ENCODE results near the gene FAIM2.
"Not testable (repeated sequence)": the region's sequence is repeated elsewhere in the genome, so short reads cannot be mapped to it uniquely, and the experiment has no call there.

The FAIM2 gene

DNA sequence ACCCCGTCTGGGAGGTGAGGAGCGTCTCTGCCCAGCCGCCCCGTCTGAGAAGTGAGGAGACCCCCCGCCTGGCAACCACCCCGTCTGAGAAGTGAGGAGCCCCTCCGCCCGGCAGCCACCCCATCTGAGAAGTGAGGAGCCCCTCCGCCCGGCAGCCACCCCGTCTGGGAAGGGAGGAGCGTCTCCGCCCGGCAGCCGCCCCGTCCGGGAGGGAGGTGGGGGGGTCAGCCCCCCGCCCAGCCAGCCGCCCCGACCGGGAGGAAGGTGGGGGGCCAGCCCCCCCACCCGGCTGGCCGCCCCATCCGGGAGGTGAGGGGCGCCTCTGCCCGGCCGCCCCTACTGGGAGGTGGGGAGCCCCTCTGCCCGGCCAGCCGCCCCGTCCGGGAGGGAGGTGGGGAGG lies 42.8 kb downstream of the FAIM2 start:
- DNase-seq (ENCODE audit: low read depth), result not testable (repeated sequence)

DNA sequence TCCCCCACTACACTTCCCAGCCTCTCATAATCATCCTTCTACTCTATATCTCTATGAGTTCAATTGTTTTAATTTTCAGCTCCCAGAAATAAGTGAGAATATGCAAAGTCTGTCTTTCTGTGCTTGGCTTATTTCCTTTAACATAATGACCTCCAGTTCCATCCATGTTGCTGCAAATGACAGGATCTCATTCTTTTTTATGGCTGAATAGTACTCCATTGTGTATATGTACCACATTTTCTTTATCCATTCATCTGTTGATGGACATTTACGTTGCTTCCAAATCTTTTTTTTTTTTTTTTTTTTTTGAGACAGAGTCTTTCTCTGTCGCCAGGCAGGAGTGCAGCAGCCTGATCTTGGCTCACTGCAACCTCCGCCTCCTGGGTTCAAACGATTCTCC lies 47.8 kb downstream of the FAIM2 start:
- not testable (repeated sequence) for DNase-seq (ENCODE audit: low read depth)

DNA sequence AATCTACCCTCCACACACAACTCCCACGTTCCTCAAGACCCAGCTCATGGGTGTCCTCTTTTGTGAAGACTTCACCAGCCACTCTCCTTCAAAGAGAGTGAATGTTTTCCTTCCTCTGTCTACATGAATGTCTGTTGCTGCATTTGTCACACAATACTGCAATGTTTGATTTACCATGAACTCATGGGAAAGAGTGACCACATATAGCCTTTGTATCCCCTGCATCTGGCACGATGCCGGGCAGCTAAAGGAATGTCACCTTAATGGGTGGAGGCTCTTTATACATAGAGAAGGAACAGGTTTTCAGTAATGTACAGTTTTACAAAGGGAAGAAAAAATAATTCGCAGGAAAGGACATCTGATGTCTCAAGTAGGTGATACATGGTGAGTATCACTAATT lies 48.7 kb downstream of the FAIM2 start:
- DNase-seq (ENCODE audit: low read depth), result no peak

DNA sequence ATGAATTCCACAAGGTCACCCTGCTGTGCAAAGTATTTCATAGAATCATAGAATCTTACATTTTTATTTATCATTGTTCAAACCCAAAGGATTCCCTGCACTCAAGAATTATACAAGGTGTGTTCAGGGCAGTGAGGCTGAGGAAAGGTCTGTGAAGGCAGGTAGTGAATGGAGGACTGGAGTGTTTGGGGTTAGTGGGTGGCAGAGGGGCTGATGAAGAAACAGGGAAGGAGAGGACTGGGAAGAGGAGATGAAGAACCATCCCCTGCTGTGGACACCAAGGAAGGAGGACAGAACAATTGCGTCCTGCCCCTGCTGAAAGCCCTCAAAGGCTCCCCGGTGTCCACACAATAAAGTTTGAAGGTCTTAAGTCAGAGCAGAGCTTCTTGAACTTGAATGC lies 50.0 kb downstream of the FAIM2 start:
- no peak for DNase-seq (ENCODE audit: low read depth)

DNA sequence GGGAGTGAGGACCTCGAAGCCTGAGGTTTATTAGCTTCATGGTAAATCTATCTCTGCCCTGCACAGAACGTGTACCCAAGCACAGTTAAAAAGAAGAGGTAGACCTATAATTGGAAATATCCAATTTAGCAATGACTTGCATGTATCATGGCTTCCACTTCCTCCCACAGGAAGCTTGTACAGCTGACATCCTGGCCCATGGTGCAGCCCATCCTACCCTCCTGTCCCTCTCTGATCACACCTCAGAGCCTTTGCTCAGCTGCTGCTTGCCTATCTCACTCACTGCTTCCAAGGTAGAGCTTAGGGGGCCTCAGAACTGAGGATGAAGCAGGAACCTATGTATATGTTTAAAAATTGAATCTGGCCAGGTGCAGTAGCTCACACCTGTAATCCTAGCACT lies 56.5 kb downstream of the FAIM2 start:
- DNase-seq (ENCODE audit: low read depth), result no peak

DNA sequence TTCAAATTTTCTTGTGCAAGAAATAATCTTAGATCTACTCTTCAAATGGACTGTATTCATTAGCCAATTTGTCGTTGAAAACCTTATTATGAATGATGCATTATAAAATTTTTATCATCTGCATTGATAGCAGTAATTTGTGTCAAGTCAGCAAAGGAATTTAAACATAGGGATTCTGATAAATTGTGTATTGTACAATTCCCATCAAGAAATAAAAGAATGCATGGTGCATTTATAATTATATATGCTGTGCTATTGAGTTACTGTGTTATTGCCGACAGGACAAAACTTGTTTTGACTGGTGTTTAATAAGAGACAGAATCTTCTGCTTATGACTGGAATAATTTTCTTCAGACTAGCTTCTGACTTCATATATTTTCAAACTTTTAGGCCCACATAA lies 57.7 kb downstream of the FAIM2 start:
- no peak for DNase-seq (ENCODE audit: low read depth)

DNA sequence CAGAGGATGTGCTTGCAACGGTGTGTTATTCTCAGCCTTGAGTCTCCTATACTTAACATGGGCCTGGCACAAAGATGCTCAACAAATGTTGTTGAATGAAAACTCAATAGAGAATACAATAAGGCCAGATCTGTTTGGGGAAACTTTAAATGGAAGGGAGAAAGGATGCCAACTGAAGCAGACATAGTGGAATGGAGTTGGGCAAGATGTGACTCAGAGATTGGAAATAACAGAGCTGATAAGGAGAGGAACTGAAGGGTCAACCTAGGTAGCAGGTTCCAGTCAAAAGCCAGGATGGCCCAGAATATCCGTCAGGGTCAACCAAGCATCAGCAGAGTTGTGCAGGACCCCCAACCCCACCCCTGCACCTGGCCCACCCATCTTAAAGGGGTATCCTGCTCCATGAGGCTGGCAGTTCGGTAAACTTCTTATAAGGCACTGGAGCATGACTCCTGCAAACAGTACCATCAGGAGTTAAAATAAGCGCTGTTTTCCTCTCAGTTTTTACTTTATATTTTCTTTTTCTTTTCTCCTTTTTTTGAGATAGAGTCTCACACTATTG lies 59.7 kb downstream of the FAIM2 start:
- no peak for DNase-seq (ENCODE audit: low read depth)

DNA sequence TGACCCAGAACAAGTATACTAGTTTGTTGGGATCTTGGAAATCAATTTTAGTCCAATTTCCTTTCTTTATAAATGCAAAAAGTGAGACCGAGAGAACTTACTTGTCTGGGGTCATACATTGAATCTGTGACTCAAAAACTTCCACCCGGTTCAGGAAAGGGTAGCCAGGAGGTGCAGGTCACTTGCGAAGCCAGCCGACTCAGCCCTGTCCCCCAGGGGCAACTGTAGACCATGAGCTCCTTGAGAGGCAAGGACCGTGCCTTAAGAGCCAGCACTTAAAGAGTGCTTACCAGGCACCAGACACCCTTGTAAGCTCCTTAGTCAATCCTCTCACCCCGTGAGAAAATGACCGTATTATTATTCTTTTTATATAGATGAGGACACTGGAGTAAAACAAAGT lies 60.3 kb downstream of the FAIM2 start:
- DNase-seq (ENCODE audit: low read depth), result no peak

DNA sequence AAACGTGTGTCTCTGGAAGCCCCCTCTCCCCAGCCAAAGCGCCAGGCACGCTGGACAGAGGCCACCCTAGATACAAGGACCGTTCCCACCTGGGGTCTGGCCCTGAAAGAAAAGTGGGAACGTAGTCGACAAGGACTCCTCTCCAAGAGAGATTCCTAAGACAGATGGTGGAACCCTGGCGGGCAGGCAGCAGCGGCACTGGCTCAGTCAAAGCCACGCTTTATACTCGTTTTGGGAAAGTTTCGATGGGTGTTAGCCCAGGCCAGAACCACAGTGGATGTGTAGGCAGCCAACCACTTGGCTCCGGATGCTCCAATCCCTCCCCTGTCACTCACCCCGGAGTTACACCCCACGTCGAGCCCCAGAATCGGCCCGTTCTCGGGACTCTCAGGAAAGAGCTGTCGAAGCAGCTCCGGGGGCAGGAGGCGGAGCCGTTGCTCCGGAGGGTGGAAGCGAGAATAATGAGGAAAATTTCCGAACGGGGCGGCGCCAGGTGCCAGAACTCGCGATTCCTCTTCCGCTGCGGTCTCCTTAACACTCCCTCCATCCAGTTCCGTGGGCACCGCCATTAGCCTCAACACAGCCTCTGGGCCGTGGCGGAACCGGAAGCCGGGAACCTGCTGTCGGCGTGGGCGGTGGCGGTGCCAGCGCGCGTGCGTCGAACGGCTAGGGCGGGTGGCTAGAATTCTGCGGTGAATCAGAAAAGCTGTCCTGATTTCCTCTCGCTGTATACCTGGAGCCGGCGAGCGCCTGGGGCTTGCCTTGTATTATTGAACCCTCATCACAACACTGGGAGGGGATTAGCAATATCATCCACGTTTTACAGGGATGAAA lies 61.0 kb downstream of the FAIM2 start, which contains the start of gene BCDIN3D:
Gene BCDIN3D, minus strand, starts transcription at position 588 of the 834 bp plus-strand sequence. Its CDS starts 19 bp downstream, at position 569.
- DNase-seq (ENCODE audit: low read depth), result peak; percentile 86

DNA sequence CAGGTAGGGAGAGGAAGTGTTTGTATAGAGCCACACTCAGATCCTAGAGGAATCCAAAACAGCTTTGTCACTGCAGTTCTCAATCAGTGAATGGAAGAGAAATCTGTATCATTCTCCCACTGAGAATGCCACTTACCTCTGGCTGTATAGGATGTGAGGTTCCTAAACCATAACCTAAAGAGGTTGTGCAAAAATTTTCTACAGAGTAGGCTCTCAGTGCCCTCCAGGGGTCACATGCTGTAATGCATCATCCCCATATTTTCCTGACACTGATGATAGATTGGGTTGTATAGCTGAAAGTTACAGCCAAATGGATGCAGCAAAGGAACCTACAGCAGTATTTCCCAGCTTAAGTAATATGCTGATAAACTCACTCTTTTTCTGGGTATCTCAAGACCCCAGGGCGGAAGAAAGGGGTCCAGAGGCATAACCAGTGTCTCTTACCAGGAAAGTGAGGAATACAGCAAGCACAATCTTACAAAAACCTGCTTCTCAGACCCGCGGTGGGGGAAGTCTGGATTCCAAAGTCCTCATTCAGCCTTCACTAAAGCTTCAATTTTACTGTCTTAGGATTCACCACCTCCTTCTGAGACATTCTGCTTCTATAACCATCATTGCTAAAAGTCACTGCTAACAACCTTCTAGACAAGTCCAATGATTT lies 64.6 kb downstream of the FAIM2 start:
- no peak for DNase-seq (ENCODE audit: low read depth)

DNA sequence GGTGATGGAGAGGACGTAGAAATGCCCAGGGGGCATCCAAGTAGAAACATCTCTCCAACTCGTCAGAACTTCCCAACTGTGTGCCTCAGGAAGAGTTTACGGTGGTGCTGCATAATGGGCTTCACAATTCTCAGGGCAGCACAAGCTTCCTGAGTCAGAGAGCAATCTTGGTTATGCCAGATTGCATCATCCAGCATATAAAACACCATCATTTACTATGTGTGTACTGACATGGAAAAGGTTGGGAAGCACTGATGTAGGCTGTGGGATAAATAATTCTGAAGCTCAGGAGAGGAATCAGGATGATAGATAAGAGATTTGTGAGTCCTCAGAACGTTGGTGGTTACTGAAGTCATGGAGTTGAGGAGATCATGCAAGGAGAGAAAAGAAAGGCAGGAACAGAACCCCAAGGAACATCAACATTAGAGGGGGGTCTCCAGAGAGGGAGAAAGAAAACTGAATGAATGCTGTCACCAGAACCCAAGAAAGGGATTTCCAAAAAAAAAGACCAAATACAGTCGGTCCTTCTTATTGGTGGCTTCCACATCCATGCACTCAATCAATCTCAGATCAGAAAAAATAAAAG lies 70.8 kb downstream of the FAIM2 start:
- DNase-seq (ENCODE audit: low read depth), result no peak

DNA sequence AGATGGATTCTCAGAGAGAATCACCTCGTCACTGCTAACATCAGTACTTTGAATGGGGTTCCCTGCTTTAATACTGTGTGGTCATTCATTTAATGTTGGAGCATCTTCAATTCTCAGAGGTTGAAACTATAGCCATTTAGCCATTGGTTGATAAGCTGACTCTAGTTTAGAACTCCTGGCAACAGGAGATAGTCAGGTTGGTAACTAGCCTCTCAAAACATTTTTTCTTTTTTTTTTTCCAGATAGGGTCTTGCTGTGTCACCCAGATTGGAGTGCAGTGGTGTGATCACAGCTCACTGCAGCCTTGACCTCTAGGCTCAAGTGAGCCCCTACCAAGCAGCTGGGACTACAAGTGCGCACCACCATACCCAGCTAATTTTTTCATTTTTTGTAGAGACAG lies 72.0 kb downstream of the FAIM2 start:
- DNase-seq (ENCODE audit: low read depth), result no peak

DNA sequence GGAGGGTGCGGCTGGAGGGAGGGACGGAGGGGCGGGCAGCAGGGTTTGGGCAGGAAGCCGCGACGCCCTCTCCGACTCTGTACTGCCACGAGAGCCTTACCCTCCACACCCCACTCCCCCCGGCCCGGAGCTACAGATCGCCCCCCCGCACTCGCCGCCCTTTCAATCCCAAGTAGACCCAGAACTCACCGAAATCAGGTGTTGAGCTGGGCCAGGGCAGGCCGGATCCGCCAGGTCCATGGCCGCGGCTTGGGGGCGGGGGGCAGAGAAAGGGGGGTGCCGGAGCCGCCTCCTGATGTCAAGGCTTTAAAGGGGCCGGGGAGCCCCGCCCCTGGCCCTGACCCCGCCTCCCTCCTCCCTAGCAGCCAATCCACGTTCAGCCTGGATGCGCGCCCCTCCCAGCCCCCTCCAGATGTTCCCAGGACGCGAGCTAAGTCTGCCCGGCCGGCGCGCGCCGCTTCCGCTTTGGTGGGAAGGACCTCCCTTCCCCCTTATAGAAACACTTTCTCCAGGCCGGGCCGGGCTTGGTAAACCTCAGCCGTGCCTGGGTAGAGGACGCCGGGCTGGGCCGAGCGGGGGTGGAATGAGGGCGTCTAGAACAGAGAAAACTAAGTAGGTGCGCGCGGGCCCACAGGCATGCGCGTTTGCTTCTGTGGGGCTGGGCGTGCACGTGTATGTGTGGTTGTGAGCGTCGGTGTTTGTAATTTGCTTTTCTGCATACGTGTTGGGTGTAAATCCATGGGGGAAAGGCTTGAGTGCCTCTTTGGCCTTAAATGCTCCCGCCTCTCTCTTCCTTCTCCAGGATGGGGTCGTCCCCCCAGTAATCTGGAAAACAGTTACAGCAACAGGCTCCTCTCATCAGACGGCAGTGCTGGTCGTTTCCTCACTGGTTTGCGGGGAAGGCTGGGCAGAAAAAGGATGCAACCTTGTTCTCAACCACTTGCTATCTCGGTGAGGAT lies 75.3 kb downstream of the FAIM2 start, which contains the start of gene NCKAP5L:
Gene NCKAP5L, minus strand, starts transcription at position 281 of the 959 bp plus-strand sequence. CDS start 24,369 bp downstream, outside the sequence.
- peak; percentile 95 for DNase-seq (ENCODE audit: low read depth)

DNA sequence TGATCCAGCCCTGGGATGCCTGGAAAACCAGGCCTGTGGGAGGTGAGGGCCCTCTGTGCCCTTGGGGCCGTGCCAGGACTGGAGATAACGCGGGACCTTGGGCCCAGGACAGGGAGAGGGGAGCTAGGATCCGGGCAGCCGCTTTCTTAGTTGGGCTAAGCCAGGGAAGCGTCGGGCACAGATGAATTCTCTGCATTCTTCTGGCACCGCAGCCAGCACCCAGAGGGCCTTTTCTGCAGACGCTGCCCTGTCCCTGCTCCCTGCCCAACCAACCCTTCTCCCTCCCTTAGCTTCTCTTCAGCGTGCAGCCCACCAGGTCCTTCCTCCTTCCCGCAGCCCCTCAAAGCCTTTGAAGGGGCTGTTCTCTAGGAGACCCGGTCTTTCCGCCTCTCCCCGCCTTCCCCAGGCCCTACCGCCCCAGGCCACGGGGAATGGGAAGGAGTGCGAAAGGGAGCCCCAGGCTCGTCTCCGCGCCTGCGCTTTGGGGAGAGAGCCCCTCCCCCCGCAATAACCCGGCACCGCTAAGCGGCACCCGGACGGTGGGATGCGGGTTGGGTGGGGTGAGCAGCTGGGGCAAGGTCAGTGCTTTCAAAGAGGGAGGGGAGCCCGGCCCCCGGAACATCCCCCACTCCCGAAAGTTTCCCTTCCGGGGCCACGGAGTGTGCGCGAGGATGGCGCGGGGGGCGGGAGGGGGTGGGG lies 76.2 kb downstream of the FAIM2 start:
- DNase-seq (ENCODE audit: low read depth), result peak; percentile 59

DNA sequence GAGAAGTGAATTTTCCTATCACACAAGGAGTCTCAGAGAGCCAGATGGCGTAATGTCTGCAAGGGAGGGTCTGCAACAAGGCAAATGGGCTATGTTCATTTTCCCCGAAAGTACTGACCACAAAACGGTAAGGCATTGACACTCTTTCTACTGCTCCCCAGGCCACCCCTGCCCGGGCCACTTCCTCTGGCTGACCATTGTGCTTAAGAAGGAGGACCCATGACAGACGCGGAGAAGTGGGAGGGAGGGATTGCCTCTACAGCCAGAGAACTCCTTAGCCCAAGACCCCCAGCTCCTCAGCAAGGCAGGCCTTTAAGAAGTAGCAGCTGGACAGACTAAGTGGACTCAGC lies 76.7 kb downstream of the FAIM2 start:
- no peak for DNase-seq (ENCODE audit: low read depth)

DNA sequence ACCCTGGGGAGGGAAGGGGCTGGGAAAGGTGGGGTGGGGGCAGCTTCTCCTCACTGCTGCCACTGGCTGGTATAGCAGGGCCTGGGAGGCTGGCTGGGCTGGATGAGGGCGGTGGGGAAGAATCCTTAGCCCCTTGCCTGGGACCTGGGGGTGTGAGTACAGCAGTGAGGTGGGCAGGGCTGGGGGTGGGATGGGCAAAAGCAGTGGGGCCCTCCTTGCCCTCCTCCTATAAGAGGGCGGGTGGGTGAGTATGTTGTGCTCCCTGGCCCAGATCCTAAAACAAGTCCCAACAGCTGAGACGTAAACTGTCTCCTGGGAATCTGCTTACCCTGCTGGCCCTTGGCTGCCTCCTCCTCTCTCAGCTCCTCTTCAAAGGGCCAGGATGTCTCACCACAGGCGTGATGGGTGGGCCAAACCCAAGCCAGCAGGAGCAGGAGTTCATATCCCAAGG lies 77.7 kb downstream of the FAIM2 start:
- DNase-seq (ENCODE audit: low read depth), result no peak

DNA sequence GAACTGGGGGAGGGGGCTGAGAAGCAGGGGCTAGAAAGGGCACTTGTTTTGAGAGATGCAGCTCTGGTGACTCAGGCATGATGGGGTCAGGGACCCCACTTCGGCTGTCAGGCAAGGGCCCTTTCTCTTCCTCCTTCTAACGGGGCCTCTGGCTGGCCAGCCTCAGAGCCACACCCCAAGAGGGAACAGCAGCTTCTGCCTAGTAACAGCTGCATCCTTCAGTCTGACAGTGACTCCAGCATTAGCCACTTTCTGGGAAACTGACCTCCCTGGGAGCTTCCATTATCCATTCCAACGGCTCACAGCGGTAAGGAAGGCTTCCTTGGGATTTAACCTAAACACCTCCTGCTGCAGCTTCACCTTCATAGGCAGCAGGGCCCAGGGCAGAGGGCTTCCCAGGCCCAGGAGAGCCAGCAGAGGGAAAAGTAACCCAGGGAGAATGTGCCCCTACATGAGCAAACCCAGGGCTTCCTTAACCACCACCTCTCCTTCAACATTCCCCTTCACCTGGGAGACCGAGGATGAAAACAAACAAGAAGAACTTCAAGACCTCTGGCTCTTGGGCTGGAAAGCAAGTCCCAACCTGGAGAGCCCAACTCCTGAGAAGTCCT lies 78.2 kb downstream of the FAIM2 start:
- DNase-seq (ENCODE audit: low read depth), result no peak

DNA sequence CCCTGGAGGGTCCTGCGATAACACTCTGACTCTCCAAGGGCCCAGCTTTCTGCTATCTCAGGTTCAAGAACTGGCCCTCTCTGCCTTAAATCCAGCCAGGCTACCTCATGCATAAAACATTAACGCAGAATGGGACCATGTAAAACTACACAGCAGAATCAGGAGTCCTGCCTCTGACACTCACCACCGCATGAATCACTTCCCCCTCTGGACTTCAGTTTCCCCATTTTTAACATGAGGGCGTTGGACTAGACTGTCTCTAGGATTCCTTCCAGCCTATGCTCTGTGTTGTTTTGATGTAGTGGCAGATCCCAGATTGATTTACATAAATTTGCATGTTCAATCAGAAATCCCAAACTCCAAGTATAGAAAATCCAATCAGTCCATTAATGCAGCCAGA lies 78.8 kb downstream of the FAIM2 start:
- no peak for DNase-seq (ENCODE audit: low read depth)

DNA sequence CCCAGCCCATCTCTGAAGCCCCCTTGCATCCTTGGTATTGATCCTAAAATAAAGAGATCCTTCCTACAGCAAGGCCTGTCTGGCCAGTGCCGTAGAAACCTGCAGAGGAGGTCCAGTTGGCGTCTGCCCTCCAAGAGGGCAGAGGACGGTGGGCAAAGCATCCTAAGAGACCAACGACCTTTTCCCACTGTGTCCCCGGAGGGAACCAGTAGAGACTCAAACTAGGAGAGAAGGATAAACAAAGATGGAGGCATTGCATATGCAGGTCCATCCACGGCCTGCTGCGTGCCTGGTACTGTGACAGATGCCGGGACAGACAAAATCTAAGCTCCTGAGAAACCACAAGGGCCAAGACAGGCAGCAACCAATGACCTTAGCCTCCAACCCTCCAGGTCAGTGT lies 79.3 kb downstream of the FAIM2 start:
- DNase-seq (ENCODE audit: low read depth), result no peak

DNA sequence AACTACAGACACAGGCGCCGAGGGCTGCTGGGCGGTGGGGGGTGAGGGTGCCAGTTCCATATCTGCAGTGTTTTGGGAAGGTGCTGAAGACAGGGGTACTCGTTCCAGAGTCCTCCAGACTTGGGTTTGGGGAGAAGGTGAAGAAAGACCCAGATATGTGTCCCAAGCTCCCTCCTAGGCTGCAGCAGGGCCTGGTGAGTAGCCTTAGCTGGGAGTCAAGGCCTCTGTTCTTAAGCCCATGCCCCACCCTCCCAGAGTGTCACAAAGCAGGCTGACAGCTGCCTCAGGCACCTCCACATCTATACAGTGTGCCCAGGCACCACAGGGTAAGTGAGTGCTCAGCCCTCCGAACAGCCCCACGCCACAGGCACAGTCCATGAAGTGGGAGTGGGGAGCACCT lies 79.7 kb downstream of the FAIM2 start:
- DNase-seq (ENCODE audit: low read depth), result no peak

Data from CMK (cell line).